ENCODE results near the gene HPRT1.
A peak's percentile ranks its signal among the peaks of the same experiment; 100 is the strongest.

The HPRT1 gene

GRCh38 chrX:134478374-134478773 lies 18.4 kb downstream of the HPRT1 start:
- DNase-seq: no peak

GRCh38 chrX:134480061-134480460 lies 20.1 kb downstream of the HPRT1 start:
- no peak for DNase-seq

- no peak for DNase-seq
Measured at GRCh38 chrX:134481339-134481738, 21.4 kb downstream of the HPRT1 start.

GRCh38 chrX:134482371-134482770 lies 22.4 kb downstream of the HPRT1 start:
- DNase-seq: no peak

GRCh38 chrX:134484039-134484438 lies 24.1 kb downstream of the HPRT1 start:
- DNase-seq: no peak

- DNase-seq: no peak
Measured at GRCh38 chrX:134501941-134502340, 42.0 kb downstream of the HPRT1 start.

- DNase-seq: no peak
Measured at GRCh38 chrX:134502686-134503085, 42.7 kb downstream of the HPRT1 start.

- DNase-seq: no peak
Measured at GRCh38 chrX:134512566-134512965, 52.6 kb downstream of the HPRT1 start.

GRCh38 chrX:134513091-134513490 lies 53.1 kb downstream of the HPRT1 start:
- no peak for DNase-seq

- no peak for DNase-seq
Measured at GRCh38 chrX:134520860-134521390, 61.0 kb downstream of the HPRT1 start.

GRCh38 chrX:134524181-134524580 lies 64.2 kb downstream of the HPRT1 start:
- no peak for DNase-seq

GRCh38 chrX:134525086-134525792 lies 65.3 kb downstream of the HPRT1 start:
- DNase-seq: no peak

GRCh38 chrX:134526399-134526798 lies 66.4 kb downstream of the HPRT1 start:
- DNase-seq: no peak

GRCh38 chrX:134528960-134529359 lies 69.0 kb downstream of the HPRT1 start:
- DNase-seq: no peak

- DNase-seq: no peak
Measured at GRCh38 chrX:134529481-134529880, 69.5 kb downstream of the HPRT1 start.

GRCh38 chrX:134530845-134531244 lies 70.9 kb downstream of the HPRT1 start:
- DNase-seq: no peak

GRCh38 chrX:134533352-134533751 lies 73.4 kb downstream of the HPRT1 start:
- DNase-seq: no peak

- no peak for DNase-seq
Measured at GRCh38 chrX:134533952-134534351, 74.0 kb downstream of the HPRT1 start.

- DNase-seq: no peak
Measured at GRCh38 chrX:134537179-134537955, 77.4 kb downstream of the HPRT1 start.

GRCh38 chrX:134538316-134538715 lies 78.4 kb downstream of the HPRT1 start:
- DNase-seq: no peak

GRCh38 chrX:134541906-134542305 lies 81.9 kb downstream of the HPRT1 start:
- DNase-seq: no peak

- peak; percentile 77 for DNase-seq
Measured at GRCh38 chrX:134542485-134542884, 82.5 kb downstream of the HPRT1 start.

GRCh38 chrX:134543288-134543687 lies 83.3 kb downstream of the HPRT1 start:
- no peak for DNase-seq

GRCh38 chrX:134544135-134544512 lies 84.2 kb downstream of the HPRT1 start:
- no peak for DNase-seq

Measured in femur (tissue), 1 donor.